Heart right ventricle (tissue), 16 donors: ENCODE measurements around the gene SH3BP4. TPM values are rescaled to one million over a fixed set of nuclear protein-coding genes. Genes with fewer than 3 reads are reported as not detected.

Experiments used
- ATAC-seq, 8 donors: fragments of 200-7000 bp; cut with Tn5 transposase; one replicate each; pipeline ENCODE4 v1.9.1; 2020; ENCODE audit warnings: mild to moderate bottlenecking in 8 of 8, moderate library complexity in 8 of 8, moderate number of reproducible peaks in 1 of 8
- DNase-seq, 2 donors: peaks; one replicate each; pipeline ENCODE4 v3.0.0-alpha.2; 2020
- H3K27ac ChIP-seq, 10 donors: fragments of 200-600 bp; sonication (generic) in 2 of 10; one replicate each; pipeline versions ENCODE4 v1.5.0 to v1.8.0; 2020 to 2022; ENCODE audit warnings: mild to moderate bottlenecking in 3 of 10
- H3K27me3 ChIP-seq, 7 donors: fragments of 200-600 bp; one replicate each; pipeline ENCODE4 v1.8.0; 2021 to 2022; ENCODE audit warnings: mild to moderate bottlenecking in 2 of 7
- H3K36me3 ChIP-seq, 9 donors: fragments of 200-600 bp; sonication (generic) in 1 of 9; one replicate each; pipeline versions ENCODE4 v1.5.0 to v1.8.0; 2020 to 2022; ENCODE audit warnings: mild to moderate bottlenecking in 2 of 9
- H3K4me1 ChIP-seq, 9 donors: fragments of 200-600 bp; sonication (generic) in 1 of 9; one replicate each; pipeline versions ENCODE4 v1.5.0 to v1.8.0; 2020 to 2022; ENCODE audit warnings: mild to moderate bottlenecking in 4 of 9
- H3K4me3 ChIP-seq, 10 donors: fragments of 200-600 bp; sonication (generic) in 2 of 10; one replicate each; pipeline versions ENCODE4 v1.5.0 to v1.8.0; 2020 to 2022; ENCODE audit warnings: mild to moderate bottlenecking in 7 of 10, moderate library complexity in 2 of 10
- H3K9me3 ChIP-seq, 11 donors: fragments of 200-600 bp in 10 of 11; sonication (generic) in 2 of 11; one replicate each; pipeline versions ENCODE4 v1.5.0 to v1.8.0; 2013 to 2022; ENCODE audit warnings: mild to moderate bottlenecking in 2 of 11, control low read depth in 1 of 11, moderate library complexity in 1 of 11
- WGBS, 2 donors: extraction: QIAGEN DNeasy Blood & Tissue Kit; methylation state at CpG; one replicate each; pipeline ENCODE4 v1.1.7; 2013; ENCODE audit warnings: inconsistent platforms in 1 of 2; 5-methylcytosine and 5-hydroxymethylcytosine counted together
- intact Hi-C, 10 donors: fragments of 100-400 bp; cut with DNase I; formaldehyde crosslinking; loops; one replicate each; pipeline versions ENCODE4 v1.11.1 to v1.14.2; 2022
- polyA plus RNA-seq, 2 donors: library from polyadenylated mRNA; stranded (reverse); fragments of 200-250 nt; gene quantifications; one replicate each; pipeline ENCODE4 v1.2.3, GENCODE V29; 2013
- total RNA-seq, 10 donors: library from RNA; stranded (reverse); fragmentation: NEBNext Ultra II Directional in 3 of 10; extraction: Animal tissue kit (Norgen Biotek cat#: 25700) in 3 of 10; gene quantifications; one replicate each; pipeline versions ENCODE4 v1.2.1 to v1.2.4, GENCODE V29; 2021 to 2023
- TF ChIP-seq, protein P1 (sequence below), 9 donors: fragments of 200-600 bp; sonication (generic) in 2 of 9; IDR thresholded peaks; one replicate each; pipeline versions ENCODE4 v1.5.0 to v1.8.0; 2021 to 2022; ENCODE audit warnings: antibody characterized with exemption in 9 of 9, mild to moderate bottlenecking in 5 of 9, moderate library complexity in 1 of 9
- donor health status: Arrhythmogenic right ventricular cardiomyopathy.
- donor health status: ischemic (EF 13 %, LVEDD 7.1; RV severe dilation, severe dysfunction).
- donor health status: healthy with polysubstance abuse.
- donor health status: DM: no; HTN: yes; CAD: no.
- donor health status: DM: no; HTN: no; CAD: no.
- donor health status: ischemic (EF 25% LVEDD 6.9; RV normal size, moderate dysfunction).
- donor health status: ischemic (EF 25% LVEDD 5.7; RV mildly dilated, moderate dysfunction).
- donor health status: healthy.
- donor health status: DM: yes; HTN: yes; CAD: no.
- donor health status: Ischemic cardiomyopathy.
- donor health status: ischemic (EF 35%, LVEDD 5.7; RV mildly dilated, moderate dysfunction).
- donor health status: nonischemic (EF 11% LVEDD 7.7; RV severe dilation, severe dysfunction).
- donor health status: DM: yes; HTN: yes; CAD: no.
- donor health status: PGD.
- donor health status: ischemic (EF 29% LVEDD 5.4; RV normal size, mild dysfunction).
- donor health status: nonischemic (EF 23%, LVEDD 6.1; RV moderate dilation, normal function).

Gene SH3BP4
- total and polyA plus RNA-seq, 12 donors = 6.3 to 15.3 (median 10.8) TPM

DNA sequence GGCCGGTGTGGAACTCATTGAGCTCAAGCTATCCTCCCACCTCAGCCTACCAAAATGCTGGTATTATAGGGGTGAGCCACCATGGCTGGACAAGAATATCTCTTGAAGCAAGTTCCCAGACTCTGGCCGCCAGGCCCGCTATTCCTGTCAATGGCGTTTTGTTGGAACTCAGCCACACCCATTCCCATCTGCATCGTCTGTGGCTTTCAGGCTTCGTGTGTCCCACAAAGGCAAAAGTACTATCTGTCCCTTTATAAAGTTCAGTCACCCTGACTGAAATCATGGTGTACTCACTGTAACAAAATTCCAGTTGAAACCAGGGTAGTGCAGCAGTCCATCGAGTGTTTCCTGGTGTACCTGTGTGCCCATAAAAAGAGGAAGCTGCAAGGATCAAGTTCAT is 96.7 kb downstream of the SH3BP4 start:
- ATAC-seq (peak in 3 of 8 donors; percentile 4 to 47 (median 30)), DNase-seq (peak in 1 of 2 donors; percentile 42)
- WGBS, 2 donors = 37 to 39% methylated on average over 7 of the region's 7 CpGs
- H3K27me3 ChIP-seq = no peaks in the 10 kb centered on the region
- H3K27ac ChIP-seq = peak overlapping the region in 6 of 10 donors; percentile 4 to 51 (median 26)
- H3K36me3 ChIP-seq = peaks cover 0 to 36% (median 6%) of the 10 kb centered on the region in 9 donors
- H3K4me1 ChIP-seq = peaks cover 13 to 64% (median 41%) of the 10 kb centered on the region in 9 donors
- TF ChIP-seq, protein P1, sequence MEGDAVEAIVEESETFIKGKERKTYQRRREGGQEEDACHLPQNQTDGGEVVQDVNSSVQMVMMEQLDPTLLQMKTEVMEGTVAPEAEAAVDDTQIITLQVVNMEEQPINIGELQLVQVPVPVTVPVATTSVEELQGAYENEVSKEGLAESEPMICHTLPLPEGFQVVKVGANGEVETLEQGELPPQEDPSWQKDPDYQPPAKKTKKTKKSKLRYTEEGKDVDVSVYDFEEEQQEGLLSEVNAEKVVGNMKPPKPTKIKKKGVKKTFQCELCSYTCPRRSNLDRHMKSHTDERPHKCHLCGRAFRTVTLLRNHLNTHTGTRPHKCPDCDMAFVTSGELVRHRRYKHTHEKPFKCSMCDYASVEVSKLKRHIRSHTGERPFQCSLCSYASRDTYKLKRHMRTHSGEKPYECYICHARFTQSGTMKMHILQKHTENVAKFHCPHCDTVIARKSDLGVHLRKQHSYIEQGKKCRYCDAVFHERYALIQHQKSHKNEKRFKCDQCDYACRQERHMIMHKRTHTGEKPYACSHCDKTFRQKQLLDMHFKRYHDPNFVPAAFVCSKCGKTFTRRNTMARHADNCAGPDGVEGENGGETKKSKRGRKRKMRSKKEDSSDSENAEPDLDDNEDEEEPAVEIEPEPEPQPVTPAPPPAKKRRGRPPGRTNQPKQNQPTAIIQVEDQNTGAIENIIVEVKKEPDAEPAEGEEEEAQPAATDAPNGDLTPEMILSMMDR (IDR thresholded peaks at IDR 0.05) = no peak
- no peaks in the 10 kb centered on the region for H3K9me3 ChIP-seq
- H3K4me3 ChIP-seq = no peak overlapping the region
- intact Hi-C loops = loop anchor here in 2 of 10 donors (5.0 to 10.0 kb wide), 2 partner anchors 94 to 96 kb away; partner anchors contain the start of gene SH3BP4 (in 2 of the 2)

GRCh38 chr2:235049069-235049468 is 97.3 kb downstream of the SH3BP4 start:
- intact Hi-C loops = loop anchor here in 2 of 10 donors (5.0 to 10.0 kb wide), 2 partner anchors 94 to 97 kb away; partner anchors contain the start of gene SH3BP4 (in 2 of the 2)
- H3K27me3 ChIP-seq = no peaks in the 10 kb centered on the region
- H3K9me3 ChIP-seq = no peaks in the 10 kb centered on the region
- peaks cover 13 to 60% (median 41%) of the 10 kb centered on the region in 9 donors for H3K4me1 ChIP-seq
- TF ChIP-seq, protein P1 (IDR thresholded peaks at IDR 0.05) = no peak
- H3K27ac ChIP-seq = peak overlapping the region in 5 of 10 donors; percentile 12 to 51 (median 19)
- DNase-seq = no peak
- ATAC-seq = no peak
- 77 to 87% methylated on average over 6 of the region's 6 CpGs for WGBS, 2 donors
- peaks cover 0 to 42% (median 9%) of the 10 kb centered on the region in 9 donors for H3K36me3 ChIP-seq
- no peak overlapping the region for H3K4me3 ChIP-seq

DNA sequence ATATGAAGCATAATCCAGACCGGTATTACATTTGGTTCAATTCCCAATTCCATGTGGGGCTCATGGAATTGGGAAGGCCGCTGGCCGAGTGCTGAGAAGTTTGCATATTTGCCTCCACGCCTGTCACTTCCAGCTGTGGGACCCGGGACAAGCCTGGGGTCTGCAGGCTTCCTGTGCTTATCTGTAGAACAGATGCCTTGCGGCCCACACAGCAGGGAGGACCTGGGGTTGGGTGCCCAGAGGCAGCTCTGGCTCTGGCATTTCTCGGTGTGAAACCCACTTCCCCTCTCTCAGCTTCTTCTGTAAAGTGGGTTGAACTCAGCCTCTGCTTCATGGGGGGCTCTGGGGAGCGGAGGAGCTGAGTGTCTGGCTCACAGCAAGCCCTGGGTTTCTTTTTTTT is 97.9 kb downstream of the SH3BP4 start:
- no peak for DNase-seq
- no peak overlapping the region for H3K4me3 ChIP-seq
- H3K27me3 ChIP-seq = no peaks in the 10 kb centered on the region
- no peaks in the 10 kb centered on the region for H3K9me3 ChIP-seq
- WGBS, 2 donors = 90 to 92% methylated on average over 8 of the region's 8 CpGs
- TF ChIP-seq, protein P1 (IDR thresholded peaks at IDR 0.05) = no peak
- intact Hi-C loops = loop anchor here in 6 of 10 donors (5.0 to 10.0 kb wide), 5 partner anchors 65 to 167 kb away; partner anchors contain the start of gene SH3BP4 (in 5 of the 6)
- peaks cover 0 to 48% (median 9%) of the 10 kb centered on the region in 9 donors for H3K36me3 ChIP-seq
- ATAC-seq = no peak
- peaks cover 13 to 57% (median 36%) of the 10 kb centered on the region in 9 donors for H3K4me1 ChIP-seq
- H3K27ac ChIP-seq = peak overlapping the region in 5 of 10 donors; percentile 18 to 88 (median 84)

DNA sequence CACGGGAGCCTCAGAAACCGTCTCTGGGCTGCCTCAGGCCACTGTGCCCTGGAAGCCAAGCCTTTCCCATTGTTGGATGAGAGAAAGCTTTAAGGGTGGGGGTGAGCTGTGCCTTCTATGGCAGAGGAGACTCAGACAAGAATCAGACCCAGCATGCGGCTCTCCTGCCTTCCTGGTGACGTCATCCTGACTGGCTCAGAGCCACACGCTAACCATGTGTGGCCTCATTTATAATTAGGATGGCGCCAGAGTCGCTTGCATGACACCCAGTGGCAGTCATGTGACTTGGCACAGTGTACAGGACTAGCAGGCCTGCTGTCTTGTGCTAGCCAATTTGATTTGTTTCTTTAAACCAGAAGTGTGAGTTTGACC is 99.1 kb downstream of the SH3BP4 start:
- intact Hi-C loops = loop anchor here in 4 of 10 donors (5.0 to 10.0 kb wide), 5 partner anchors 66 to 169 kb away; partner anchors contain the start of gene SH3BP4 (in 3 of the 4)
- 6% methylated on average over 7 of the region's 7 CpGs for WGBS, 2 donors
- Histone ChIP-seq H3K27me3 (no peaks in the 10 kb centered on the region), H3K4me3 (peak overlapping the region in 1 of 10 donors; percentile 26), H3K27ac (peak overlapping the region; percentile 44 to 88 (median 71)), H3K9me3 (no peaks in the 10 kb centered on the region), H3K36me3 (peaks cover 0 to 51% (median 9%) of the 10 kb centered on the region in 9 donors), H3K4me1 (peaks cover 13 to 50% (median 43%) of the 10 kb centered on the region in 9 donors)
- TF ChIP-seq, protein P1 (IDR thresholded peaks at IDR 0.05) = peak in 5 of 9 donors; percentile 10 to 47 (median 37)
- ATAC-seq = peak; percentile 87 to 96 (median 92)
- DNase-seq = peak; percentile 91 to 94
